ENCODE data around the gene ITGA1.

DNA sequence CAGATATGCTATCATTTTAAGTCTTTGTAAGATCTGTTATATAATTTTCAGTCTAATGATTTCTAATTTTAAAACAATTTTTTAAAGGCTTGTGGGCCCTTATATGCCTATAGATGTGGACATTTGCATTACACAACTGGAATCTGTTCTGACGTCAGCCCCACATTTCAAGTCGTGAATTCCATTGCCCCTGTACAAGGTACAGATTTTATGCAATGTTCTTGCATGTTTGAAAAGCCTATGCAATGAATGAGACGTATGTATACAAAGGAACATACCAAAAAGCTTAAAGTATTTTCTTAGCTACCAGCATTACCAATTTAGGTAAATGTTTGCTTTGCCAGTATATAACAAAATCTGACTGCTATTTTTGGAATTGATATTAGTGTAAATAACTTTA, 77.2 kb downstream of the ITGA1 start:
- TF ChIP-seq, protein P1, sequence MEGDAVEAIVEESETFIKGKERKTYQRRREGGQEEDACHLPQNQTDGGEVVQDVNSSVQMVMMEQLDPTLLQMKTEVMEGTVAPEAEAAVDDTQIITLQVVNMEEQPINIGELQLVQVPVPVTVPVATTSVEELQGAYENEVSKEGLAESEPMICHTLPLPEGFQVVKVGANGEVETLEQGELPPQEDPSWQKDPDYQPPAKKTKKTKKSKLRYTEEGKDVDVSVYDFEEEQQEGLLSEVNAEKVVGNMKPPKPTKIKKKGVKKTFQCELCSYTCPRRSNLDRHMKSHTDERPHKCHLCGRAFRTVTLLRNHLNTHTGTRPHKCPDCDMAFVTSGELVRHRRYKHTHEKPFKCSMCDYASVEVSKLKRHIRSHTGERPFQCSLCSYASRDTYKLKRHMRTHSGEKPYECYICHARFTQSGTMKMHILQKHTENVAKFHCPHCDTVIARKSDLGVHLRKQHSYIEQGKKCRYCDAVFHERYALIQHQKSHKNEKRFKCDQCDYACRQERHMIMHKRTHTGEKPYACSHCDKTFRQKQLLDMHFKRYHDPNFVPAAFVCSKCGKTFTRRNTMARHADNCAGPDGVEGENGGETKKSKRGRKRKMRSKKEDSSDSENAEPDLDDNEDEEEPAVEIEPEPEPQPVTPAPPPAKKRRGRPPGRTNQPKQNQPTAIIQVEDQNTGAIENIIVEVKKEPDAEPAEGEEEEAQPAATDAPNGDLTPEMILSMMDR (conservative IDR thresholded peaks at IDR 0.05): no peak
- no peak for TF ChIP-seq EZH2 (IDR thresholded peaks at IDR 0.05; ENCODE audit: low read depth)
